ENCODE results near the gene GOLGA6B. TPM values are rescaled to one million over a fixed set of nuclear protein-coding genes. Genes with fewer than 3 reads are reported as not detected.
"Not testable (repeated sequence)": the region's sequence is repeated elsewhere in the genome, so short reads cannot be mapped to it uniquely, and the experiment has no call there.

Gene GOLGA6B, protein sequence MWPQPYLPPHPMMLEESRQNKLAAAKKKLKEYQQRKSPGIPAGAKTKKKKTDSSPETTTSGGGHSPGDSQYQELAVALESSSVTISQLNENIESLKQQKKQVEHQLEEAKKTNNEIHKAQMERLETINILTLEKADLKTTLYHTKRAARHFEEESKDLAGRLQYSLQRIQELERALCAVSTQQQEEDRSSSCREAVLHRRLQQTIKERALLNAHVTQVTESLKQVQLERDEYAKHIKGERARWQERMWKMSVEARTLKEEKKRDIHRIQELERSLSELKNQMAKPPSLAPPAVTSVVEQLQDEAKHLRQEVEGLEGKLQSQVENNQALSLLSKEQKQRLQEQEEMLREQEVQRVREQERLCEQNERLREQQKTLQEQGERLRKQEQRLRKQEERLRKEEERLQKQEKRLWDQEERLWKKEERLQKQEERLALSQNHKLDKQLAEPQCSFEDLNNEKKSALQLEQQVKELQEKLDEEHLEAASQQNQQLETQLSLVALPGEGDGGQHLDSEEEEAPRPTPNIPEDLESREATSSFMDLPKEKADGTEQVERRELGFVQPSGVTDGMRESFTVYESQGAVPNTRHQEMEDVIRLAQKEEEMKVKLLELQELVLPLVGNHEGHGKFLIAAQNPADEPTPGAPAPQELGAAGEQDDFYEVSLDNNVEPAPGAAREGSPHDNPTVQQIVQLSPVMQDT
- not detected for total RNA-seq
- long read RNA-seq = 0 reads

DNA sequence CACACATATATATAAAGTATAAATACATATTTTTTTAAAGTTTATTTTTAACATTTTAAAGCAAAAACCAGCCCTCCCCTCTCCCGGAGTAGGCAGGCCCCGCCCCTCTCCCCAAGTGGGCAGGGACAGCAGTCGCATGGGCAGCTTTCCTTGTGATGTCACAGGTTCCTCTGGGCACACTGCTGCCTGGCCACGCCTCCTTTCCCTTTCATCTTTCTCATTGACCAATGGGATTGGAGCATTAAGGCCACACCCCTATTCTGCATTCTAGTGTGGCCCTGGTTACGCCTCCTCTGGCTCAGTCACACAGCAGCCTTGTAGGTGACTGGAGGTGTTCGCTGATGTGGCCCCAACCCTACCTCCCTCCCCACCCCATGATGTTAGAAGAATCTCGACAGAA is at the start of gene GOLGA6B:
Gene GOLGA6B, plus strand, starts transcription at position 301 of the 400 bp plus-strand sequence. Its CDS starts 41 bp downstream, at position 342.
- DNase-seq (ENCODE audit: low spot score); intact Hi-C loops (cut with DNase I): not testable (repeated sequence)

DNA sequence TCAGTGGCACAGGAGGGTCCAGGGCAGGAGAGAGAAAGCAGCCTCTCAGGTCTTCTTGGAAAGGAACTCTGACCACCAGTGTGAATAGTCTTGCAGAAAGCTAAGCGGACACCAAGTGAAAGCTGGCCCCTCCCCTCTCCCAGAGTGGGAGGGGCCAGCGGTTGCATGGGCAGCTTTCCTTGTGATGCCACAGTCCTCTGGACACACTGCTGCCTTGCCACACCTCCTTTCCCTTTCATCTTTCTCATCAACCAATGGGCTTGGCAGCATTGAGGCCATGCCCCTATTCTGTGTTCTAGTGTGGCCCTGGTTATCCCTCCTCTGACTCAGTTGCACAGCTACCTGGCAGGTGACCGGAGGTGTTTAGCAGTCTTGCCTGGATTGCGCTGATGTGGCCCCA is 49.7 kb upstream of the GOLGA6B start:
- no peak for DNase-seq (ENCODE audit: low spot score)
- intact Hi-C loops (cut with DNase I) = no loop called here

DNA sequence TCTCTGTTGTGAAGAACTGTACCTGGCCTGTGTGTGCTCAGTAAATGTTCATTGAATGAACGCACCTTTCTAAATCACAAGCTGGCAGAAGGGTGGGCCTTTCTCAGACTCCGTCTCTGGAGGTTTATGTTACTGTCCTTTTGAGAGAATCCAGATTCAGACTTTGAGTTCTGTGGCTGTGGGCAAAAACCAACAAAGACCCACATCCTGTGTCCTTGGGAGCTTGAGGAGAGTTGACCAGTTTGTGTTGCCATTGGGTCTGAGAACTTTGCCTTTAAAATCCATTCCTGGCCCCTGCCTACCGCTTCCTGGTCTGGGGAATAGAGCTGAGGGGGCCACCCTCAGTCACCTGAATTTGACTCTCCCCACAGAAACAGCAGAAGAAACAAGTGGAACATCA is 46.4 kb upstream of the GOLGA6B start:
- intact Hi-C loops (cut with DNase I); DNase-seq (ENCODE audit: low spot score): not testable (repeated sequence)

DNA sequence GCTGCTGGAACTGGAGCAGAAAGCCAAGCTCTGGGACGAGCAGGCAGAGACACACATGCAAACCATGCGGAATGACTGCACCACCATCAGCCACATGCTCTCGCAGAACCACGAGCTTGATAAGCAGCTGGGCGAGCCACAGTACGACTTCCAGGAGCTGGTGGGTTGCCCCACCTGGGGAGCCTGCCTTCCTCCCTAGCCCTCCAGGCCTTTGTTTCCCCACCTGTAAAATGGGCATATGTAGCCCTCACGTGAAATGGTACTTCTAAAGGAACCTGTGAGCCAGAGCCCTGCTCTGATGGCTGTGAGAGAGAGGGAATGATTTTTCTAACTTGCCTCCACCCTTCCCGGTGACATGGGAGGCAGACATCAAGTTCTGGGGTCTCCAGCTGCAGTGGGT is 44.6 kb upstream of the GOLGA6B start:
- intact Hi-C loops (cut with DNase I) = no loop called here
- no peak for DNase-seq (ENCODE audit: low spot score)

DNA sequence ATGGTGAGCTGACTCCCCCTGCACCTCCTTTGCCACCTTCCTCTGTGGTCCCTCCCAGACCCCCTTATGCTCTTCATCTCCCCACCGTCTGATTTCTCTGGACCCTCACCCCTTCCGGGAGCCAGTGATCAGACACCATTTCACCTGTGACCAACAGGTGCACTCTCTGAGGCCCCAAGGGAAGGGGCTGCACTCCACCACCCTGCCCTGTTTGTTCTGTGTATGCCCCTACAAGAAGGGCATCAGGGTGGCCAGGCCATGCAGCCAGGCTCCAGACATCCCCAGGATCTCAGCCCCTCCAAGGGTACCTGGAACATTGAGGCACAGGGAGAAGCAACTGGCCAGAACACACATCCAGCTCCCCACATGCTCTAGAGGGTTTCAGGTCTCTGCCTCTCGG is 42.2 kb upstream of the GOLGA6B start:
- intact Hi-C loops (cut with DNase I); DNase-seq (ENCODE audit: low spot score): not testable (repeated sequence)

DNA sequence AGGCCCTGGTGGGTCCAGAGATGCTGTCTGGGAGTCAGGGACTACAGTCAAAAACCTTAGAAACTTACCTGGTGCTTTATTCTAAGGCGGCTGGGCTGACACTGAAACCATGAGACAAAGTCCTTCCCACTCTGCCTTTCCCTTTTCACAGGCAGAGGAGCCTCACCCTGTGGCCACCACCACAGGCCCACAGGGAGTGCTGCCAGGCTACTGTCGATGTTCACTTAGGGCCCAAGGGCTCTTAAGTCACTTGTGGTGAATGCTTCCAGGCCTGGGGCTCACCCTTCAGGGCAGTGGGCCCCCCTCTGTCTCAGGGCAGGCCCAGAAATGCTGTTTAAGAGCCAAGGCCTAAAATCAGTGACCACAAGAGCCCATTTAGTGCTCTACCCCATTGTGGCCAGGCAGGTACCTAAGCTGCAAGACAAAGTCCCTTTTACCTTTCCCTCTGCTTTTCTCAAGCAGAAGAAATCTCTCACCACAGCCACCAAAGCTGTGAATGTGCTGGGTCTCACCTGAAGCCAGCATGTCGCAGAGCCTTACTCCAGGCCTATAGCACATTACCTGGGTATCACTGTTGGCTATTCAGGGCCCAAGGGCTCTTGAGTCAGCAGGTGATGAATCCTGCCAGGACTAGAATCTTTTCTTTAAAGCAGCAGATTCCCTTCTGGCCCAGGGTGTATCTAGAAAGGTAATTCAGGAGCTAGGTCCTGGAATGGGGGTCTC is 39.5 kb upstream of the GOLGA6B start:
- intact Hi-C loops (cut with DNase I) = no loop called here

DNA sequence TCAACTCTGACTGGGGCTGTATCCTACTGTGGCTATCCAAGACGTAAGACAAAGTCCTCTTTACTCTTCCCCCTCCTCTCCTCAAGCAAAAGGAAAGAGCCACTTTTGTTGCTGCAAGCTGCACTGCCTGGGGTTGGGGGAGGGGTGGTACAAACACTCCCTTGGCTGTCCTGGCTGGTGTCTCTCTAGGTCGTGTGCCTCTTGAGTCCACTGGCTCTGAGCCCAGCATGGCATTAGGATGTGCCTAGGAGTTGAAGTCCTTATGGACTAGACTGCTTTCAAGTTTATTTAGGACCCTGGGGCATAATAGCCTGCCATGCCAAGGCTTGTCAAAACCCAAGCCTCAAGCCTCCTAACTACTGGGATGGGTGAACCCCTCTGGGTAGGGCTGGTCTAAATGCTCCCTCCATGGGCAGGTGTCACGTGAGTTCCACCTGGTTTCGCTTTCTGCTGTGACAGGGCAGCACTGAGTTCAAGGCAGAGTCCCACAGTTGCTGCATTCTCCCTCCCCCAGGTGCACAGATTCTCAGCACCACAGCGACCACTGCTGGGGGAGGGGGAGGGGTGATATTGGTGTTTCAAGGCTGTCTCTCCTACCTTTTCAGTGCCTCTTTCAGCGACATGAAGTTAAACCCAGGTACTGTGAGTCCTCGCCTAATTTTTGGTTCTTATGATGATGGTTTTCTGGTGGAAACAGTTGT is 38.8 kb upstream of the GOLGA6B start:
- DNase-seq (ENCODE audit: low spot score) = not testable (repeated sequence)

More for the DNA sequence above, 39.5 kb upstream of the GOLGA6B start:
- DNase-seq (ENCODE audit: low spot score) = no peak

DNA sequence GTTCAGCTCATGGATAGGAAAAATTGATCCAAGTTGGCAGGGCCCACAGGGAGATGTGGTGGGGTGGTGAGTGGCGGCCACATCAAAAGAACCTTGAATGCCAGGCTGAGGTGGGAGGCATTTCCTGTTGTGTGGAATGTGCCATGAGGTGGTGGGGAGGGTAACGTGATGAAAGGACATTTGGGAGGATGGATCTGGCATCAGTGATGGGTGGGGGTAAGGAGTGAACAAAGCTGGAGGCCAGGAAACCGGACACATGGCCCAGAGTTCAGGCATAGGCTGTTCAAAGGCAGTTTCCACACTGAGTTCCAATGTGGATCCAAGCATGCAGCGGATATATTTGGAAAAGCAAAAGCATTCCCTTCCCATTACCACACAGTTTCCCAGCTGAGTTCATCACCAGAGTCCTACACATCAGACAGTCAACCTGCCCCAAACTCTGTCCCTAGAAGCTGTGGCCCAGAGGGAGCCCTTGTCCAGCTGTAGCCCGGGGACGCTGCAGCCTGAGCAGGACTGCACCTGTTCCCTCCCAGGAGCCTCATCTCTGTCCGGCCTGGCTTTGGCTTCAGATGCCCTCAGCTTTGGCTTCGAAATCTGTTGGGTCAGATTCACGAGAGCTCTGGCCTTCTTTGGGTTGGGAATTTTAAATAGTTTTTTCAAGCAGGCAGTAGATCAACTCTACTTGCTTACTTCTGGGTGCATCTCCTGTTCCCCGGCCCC is 37.8 kb upstream of the GOLGA6B start:
- DNase-seq (ENCODE audit: low spot score) = no peak
- intact Hi-C loops (cut with DNase I) = no loop called here

More for the DNA sequence above, 38.8 kb upstream of the GOLGA6B start:
- intact Hi-C loops (cut with DNase I) = not testable (repeated sequence)

DNA sequence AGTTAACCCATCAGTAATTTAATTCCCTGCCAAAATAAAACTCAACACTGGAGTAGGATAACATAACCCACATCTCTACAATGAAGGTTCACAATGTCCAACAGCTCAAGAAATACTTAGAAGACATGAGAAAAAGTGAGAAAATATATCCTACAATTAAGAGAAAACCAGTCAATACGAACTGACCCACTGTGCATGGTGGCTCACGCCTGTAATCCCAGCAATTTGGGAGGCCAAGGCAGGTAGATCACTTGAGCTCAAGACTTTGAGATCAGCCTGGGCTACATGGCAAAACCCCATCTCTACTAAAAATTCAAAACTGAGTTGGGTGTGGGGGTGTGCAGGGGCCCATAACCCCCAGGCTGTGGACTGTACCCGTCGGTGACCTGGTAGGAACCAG is 30.6 kb upstream of the GOLGA6B start:
- peak; percentile 47 for DNase-seq (ENCODE audit: low spot score)
- intact Hi-C loops (cut with DNase I) = not testable (repeated sequence)

DNA sequence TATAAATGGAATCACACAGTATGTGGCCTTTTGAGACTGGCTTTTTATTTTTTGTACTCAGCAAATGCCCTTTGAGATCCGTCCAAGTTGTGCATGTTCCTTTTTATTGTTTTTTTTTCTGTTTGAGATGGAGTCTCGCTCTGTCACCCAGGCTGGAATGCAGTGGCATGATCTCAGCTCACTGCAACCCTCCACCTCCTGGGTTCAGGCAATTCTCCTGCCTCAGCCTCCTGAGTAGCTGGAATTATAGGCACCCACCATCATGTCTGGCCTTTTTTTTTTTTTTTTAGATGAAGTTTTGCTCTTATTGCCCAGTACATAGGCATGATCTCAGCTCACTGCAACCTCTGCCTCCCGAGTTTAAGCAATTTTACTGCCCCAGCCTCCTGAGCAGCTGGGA is 28.3 kb upstream of the GOLGA6B start:
- DNase-seq (ENCODE audit: low spot score) = peak; percentile 1
- intact Hi-C loops (cut with DNase I) = not testable (repeated sequence)

DNA sequence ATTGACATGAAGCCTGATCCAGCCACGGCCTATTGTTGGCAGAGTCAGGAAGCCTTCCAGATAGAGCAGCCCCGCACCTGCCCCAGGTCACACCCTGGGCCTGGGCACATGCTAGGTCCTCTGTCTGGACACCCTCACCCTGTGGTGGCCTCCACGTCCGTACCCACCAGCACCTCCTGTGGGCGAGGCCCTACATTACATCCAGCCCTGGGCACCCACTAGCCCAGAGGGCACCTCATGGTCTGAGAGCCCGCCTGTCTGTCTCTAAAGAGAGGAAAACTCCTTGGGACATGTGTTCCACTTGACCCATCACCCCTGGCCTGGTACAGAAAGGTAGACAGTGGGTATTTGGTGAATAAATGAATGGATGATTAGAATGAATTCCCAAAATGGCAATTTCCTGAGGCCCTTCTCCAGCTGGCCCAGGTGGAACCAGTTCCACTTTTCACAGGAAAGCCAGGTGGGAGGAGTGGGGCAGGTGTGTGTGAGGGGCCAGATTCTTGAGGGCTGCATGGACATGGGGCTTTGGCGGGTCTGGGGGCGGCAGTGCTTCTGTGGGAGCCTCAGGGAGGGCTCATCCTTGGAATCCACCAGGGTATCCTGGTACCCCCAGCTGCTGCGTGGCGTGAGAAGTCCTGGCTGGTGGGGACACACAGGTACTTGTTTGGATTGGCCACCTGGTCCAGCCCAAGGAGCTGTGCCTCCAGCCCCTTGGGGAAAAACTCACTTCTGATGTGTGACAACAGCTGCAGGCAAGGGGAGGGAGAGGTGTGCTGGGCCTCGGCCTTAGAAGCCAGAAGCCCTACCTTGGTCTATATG is 26.0 kb upstream of the GOLGA6B start:
- peak; percentile 41 for DNase-seq (ENCODE audit: low spot score)
- intact Hi-C loops (cut with DNase I) = not testable (repeated sequence)

DNA sequence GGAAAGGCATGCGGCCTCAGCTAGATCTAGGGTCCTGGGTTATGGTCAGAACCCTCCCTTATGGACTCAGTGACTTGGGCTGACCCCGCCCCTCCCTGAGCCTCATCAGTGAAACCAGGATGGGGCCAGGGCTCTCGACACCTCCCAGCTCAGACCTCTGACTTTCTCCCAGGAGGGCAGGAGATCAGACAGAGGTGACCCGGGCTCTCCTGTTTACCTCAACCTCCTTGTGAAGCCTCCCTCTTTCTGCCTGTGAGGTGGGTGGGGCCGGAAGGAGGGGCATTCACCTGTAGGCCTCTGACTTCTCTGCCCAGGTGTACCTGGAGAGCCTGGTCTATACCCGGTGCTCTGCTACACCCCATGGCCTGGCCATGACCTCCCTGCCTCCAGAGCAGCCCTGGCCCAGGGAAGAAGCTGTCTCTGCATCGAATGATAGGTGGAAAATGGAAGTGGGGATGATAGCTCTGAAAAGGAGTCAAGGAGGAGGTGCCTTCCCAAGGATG is 25.4 kb upstream of the GOLGA6B start:
- intact Hi-C loops (cut with DNase I) = not testable (repeated sequence)
- DNase-seq (ENCODE audit: low spot score) = peak; percentile 43

DNA sequence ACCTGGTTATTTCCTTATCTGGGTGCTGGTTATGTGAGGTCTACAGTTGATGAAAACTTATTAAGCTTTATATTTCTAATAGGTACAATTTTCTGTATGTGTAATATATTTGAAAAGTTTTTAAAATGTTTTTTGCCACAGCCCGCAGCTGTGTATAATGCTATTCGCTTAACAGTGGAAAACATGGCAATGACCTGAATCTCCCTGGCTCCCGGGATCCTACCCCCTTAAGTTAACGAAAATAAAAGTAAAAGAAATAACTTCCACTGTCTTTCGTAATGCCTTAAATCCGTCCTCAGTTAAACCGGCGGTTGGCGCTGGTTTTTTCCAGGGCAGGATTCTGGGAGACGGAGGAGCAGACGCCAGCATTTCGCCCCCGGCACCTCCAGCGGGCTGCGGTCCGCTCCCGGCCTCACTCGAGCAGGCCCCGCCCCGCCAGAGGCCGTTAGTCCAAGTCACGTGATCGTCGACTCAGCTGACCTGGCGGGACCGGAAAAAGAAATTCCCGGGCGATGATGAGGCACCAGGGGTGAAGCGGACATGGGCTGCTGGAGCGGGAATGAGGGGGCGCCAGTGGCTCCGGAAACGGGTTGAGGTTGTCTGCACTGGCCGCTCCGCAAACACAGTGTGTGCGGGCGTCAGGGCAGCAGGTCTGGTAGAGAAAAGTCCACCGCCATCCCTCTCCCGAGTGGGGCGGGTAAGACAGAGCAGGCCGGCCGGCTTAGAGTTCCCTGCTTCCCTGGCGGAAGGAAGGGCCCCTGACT is 17.8 kb upstream of the GOLGA6B start:
- peak; percentile 87 for DNase-seq (ENCODE audit: low spot score)
- intact Hi-C loops (cut with DNase I) = not testable (repeated sequence)

DNA sequence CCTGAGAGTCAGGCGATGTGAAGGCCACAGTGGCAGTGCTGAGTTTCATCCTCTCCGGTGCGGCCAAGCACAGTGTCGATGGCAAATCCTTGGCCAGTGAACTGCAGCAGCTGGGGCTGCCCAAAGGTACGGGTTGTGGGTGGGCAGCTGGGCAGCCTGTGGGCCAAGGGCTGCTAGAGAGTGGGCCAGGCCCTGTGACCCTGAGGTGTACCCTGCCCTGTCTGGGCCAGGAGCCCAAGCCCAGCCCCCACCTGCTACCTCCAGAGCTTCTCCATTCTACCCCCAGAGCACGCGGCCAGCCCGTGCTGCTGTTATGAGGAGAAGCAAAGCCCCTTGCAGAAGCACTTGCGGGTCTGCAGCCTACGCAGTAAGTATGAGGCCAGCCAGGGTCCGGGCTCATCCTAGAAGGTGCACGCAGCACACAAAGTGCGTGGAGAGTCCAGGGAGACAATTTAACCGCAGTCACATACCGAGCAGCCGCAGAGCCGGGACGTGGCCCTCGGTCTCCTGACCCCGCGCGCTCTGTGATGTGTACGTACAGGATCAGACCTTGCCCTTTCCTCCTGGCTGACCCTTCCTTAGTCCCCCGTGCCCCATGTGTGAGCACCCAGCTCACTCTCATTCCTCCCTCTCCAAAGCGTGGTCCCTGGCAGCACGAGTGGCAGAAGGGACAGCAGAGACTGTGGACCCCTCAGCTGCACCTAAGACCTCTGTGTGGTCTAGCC is 14.6 kb upstream of the GOLGA6B start:
- DNase-seq (ENCODE audit: low spot score); intact Hi-C loops (cut with DNase I): not testable (repeated sequence)

DNA sequence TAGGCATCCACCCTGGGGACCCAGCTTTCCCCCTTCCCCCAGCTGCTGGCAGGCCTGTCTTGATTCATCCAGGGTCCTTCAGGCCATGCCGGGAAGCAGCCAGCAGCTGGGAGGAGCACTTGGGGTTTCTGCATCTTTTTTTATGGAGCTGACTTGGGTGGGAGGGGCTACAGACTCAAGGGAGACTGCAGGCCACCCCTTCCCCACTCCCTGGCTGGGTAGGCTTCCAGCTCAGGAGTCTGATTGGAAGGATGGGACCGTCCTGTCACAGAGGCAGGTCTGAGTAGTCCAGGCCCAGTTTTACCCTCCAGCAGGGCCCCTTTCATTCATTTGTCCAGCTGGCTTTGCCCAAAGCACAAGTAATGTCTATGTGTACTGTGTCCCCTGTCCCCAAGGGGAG is 12.2 kb upstream of the GOLGA6B start:
- intact Hi-C loops (cut with DNase I); DNase-seq (ENCODE audit: low spot score): not testable (repeated sequence)

DNA sequence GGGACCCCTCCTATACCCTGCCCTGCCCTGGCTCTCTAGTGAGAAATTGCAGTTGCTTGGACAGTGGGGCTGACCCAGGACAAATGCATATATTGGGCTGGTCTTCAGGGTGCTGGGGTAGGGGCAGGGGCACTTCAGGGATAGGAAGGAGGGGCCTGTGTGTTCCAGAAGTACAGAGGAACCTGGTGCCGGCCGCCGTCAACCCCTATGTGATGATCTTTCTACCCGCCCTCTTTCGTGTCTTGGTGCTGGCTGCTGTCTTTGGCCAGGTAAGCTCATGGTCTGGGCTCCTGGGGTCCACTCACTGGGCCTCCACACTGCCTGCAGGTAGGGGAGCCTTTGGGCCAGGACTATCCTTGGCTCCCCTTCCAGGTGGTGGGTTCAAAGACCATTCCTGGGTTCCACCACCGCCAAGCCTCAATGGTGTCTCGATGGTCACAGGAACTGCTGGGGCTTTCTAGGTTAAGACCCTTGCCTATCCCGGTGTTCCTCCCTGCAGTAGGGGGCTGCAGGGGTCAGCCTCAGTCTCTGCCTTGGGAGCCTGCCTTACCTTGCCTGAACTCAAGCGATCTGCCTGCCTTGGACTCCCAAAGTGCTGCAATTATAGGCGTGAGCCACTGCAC is 5.8 kb upstream of the GOLGA6B start:
- peak; percentile 39 for DNase-seq (ENCODE audit: low spot score)
- intact Hi-C loops (cut with DNase I) = not testable (repeated sequence)
